Measurements from ENCODE around the gene RRP1B. TPM values are rescaled to one million over a fixed set of nuclear protein-coding genes. Genes with fewer than 3 reads are reported as not detected.
A peak's percentile ranks its signal among the peaks of the same experiment; 100 is the strongest.

Gene RRP1B
- total and polyA plus RNA-seq, 12 donors = 5.0 to 11.3 (median 8.4) TPM

- Histone ChIP-seq H3K27ac (no peak overlapping the region), H3K4me3 (no peak overlapping the region), H3K27me3 (peaks cover 0 to 3% (median 0%) of the 10 kb centered on the region in 7 donors), H3K9me3 (peaks cover 0 to 12% (median 7%) of the 10 kb centered on the region in 11 donors), H3K36me3 (no peaks in the 10 kb centered on the region), H3K4me1 (no peaks in the 10 kb centered on the region)
- intact Hi-C loops (cut with DNase I) = no loop called here
- no peak for DNase-seq
- ATAC-seq = no peak
- WGBS, 2 donors = 92 to 95% methylated on average over 2 of the region's 2 CpGs
- TF ChIP-seq CTCF (IDR thresholded peaks at IDR 0.05) = no peak
Measured at GRCh38 chr21:43627527-43627926, 31.8 kb upstream of the RRP1B start.

GRCh38 chr21:43631411-43632107 lies 27.8 kb upstream of the RRP1B start:
- H3K9me3 ChIP-seq = peaks cover 0 to 12% (median 7%) of the 10 kb centered on the region in 11 donors
- no peaks in the 10 kb centered on the region for H3K36me3 ChIP-seq
- peak in 1 of 8 donors; percentile 20 for ATAC-seq
- H3K27me3 ChIP-seq = no peaks in the 10 kb centered on the region
- no peaks in the 10 kb centered on the region for H3K4me1 ChIP-seq
- intact Hi-C loops (cut with DNase I) = no loop called here
- no peak overlapping the region for H3K27ac ChIP-seq
- no peak overlapping the region for H3K4me3 ChIP-seq
- no peak for DNase-seq
- TF ChIP-seq CTCF (IDR thresholded peaks at IDR 0.05) = no peak
- 91 to 96% methylated on average over 13 to 14 of the region's 14 CpGs for WGBS, 2 donors

- Histone ChIP-seq H3K9me3 (peaks cover 0 to 12% (median 7%) of the 10 kb centered on the region in 11 donors), H3K36me3 (no peaks in the 10 kb centered on the region), H3K4me1 (no peaks in the 10 kb centered on the region), H3K4me3 (no peak overlapping the region), H3K27me3 (no peaks in the 10 kb centered on the region), H3K27ac (no peak overlapping the region)
- ATAC-seq (no peak), DNase-seq (no peak)
- no peak for TF ChIP-seq CTCF (IDR thresholded peaks at IDR 0.05)
- WGBS, 2 donors = 65 to 90% methylated on average over 5 of the region's 5 CpGs
- intact Hi-C loops (cut with DNase I) = no loop called here
Measured at GRCh38 chr21:43632373-43632905, 26.9 kb upstream of the RRP1B start.

GRCh38 chr21:43634618-43635017 lies 24.7 kb upstream of the RRP1B start:
- TF ChIP-seq CTCF (IDR thresholded peaks at IDR 0.05) = no peak
- WGBS, 2 donors = 76 to 85% methylated on average over 5 of the region's 5 CpGs
- intact Hi-C loops (cut with DNase I) = no loop called here

More at GRCh38 chr21:43634618-43635017, 24.7 kb upstream of the RRP1B start:
- Histone ChIP-seq H3K27me3 (no peaks in the 10 kb centered on the region), H3K36me3 (no peaks in the 10 kb centered on the region), H3K4me1 (no peaks in the 10 kb centered on the region), H3K4me3 (no peak overlapping the region), H3K9me3 (no peaks in the 10 kb centered on the region), H3K27ac (no peak overlapping the region)
- DNase-seq (no peak), ATAC-seq (no peak)
